GM19463 (cell line): Measurements from ENCODE around the gene UBA3.

Experiments
- ATAC-seq: cut with Tn5 transposase; IDR thresholded peaks from one replicate; pipeline ENCODE4 v1.9.1; 2021; ENCODE audit warnings: mild to moderate bottlenecking, moderate library complexity; ENCODE audit not compliant: unreplicated experiment

UBA3 gene

GRCh38 chr3:69072928-69073327 lies 7.2 kb downstream of the UBA3 start:
- no peak for ATAC-seq

- no peak for ATAC-seq
Measured at GRCh38 chr3:69066121-69066520, 14.0 kb downstream of the UBA3 start.

- no peak for ATAC-seq
Measured at GRCh38 chr3:69065318-69065964, 14.7 kb downstream of the UBA3 start.

- no peak for ATAC-seq
Measured at GRCh38 chr3:69063636-69064035, 16.5 kb downstream of the UBA3 start.

- ATAC-seq, result no peak
Measured at GRCh38 chr3:69059688-69060087, 20.5 kb downstream of the UBA3 start.

- no peak for ATAC-seq
Measured at GRCh38 chr3:69058947-69059224, 21.3 kb downstream of the UBA3 start.

- ATAC-seq, result peak; percentile 98
Measured at GRCh38 chr3:69058180-69058946, 21.8 kb downstream of the UBA3 start.

- no peak for ATAC-seq
Measured at GRCh38 chr3:69052472-69052898, 27.7 kb downstream of the UBA3 start.

- ATAC-seq, result peak; percentile 95
Measured at GRCh38 chr3:69051756-69052471, 28.3 kb downstream of the UBA3 start, which contains the start of gene TMF1. TMF1 (minus strand) TSS chr3:69052333; CDS start chr3:69052086, 247 bp downstream.

GRCh38 chr3:69048990-69049389 lies 31.2 kb downstream of the UBA3 start:
- no peak for ATAC-seq

- no peak for ATAC-seq
Measured at GRCh38 chr3:69044608-69045007, 35.6 kb downstream of the UBA3 start.

- ATAC-seq, result no peak
Measured at GRCh38 chr3:69033470-69033869, 46.7 kb downstream of the UBA3 start.

GRCh38 chr3:69032737-69033136 lies 47.4 kb downstream of the UBA3 start:
- ATAC-seq, result no peak

- no peak for ATAC-seq
Measured at GRCh38 chr3:69032142-69032541, 48.0 kb downstream of the UBA3 start.

- no peak for ATAC-seq
Measured at GRCh38 chr3:69031635-69032034, 48.5 kb downstream of the UBA3 start.

GRCh38 chr3:69020857-69021256 lies 59.3 kb downstream of the UBA3 start:
- no peak for ATAC-seq

- no peak for ATAC-seq
Measured at GRCh38 chr3:69020424-69020823, 59.7 kb downstream of the UBA3 start.

GRCh38 chr3:69016901-69017300 lies 63.3 kb downstream of the UBA3 start:
- ATAC-seq, result no peak

GRCh38 chr3:69016102-69016501 lies 64.1 kb downstream of the UBA3 start:
- no peak for ATAC-seq

- no peak for ATAC-seq
Measured at GRCh38 chr3:69014022-69014580, 66.1 kb downstream of the UBA3 start.

GRCh38 chr3:69013253-69014021 lies 66.7 kb downstream of the UBA3 start, which contains the start of gene EOGT:
EOGT (minus strand) TSS chr3:69013684; CDS start chr3:69009846, 3,838 bp downstream.
- peak; percentile 73 for ATAC-seq
